IgD-negative memory B cell (primary cell): ENCODE results near the gene PCDH19. TPM values are rescaled to one million over a fixed set of nuclear protein-coding genes. Genes with fewer than 3 reads are reported as not detected.
"Not testable (repeated sequence)": the region's sequence is repeated elsewhere in the genome, so short reads cannot be mapped to it uniquely, and the experiment has no call there.

Experiments used
- H3K27ac Mint-ChIP-seq, 3 donors: one replicate each; pipeline ENCODE4 v1.8.0; 2020 to 2022; ENCODE audit warnings: mild to moderate bottlenecking in 3 of 3, mixed read lengths in 3 of 3, moderate library complexity in 1 of 3
- H3K27me3 Mint-ChIP-seq: one replicate; pipeline ENCODE4 v1.8.0; 2021; ENCODE audit warnings: mixed read lengths
- H3K36me3 Mint-ChIP-seq: one replicate; pipeline ENCODE4 v1.8.0; 2020; ENCODE audit warnings: mild to moderate bottlenecking, mixed read lengths
- H3K4me1 Mint-ChIP-seq, 3 donors: one replicate each; pipeline ENCODE4 v1.8.0; 2020 to 2022; ENCODE audit warnings: mixed read lengths in 3 of 3, mild to moderate bottlenecking in 1 of 3
- H3K4me3 Mint-ChIP-seq, 4 donors: one replicate each; pipeline ENCODE4 v1.8.0; 2020 to 2022; ENCODE audit warnings: mild to moderate bottlenecking in 4 of 4, mixed read lengths in 4 of 4, moderate library complexity in 3 of 4
- H3K9me3 Mint-ChIP-seq, 3 donors: one replicate each; pipeline ENCODE4 v1.8.0; 2020 to 2021; ENCODE audit warnings: mixed read lengths in 3 of 3, mild to moderate bottlenecking in 1 of 3
- polyA plus RNA-seq: library from polyadenylated mRNA; unstranded; fragments of 300-500 nt; fragmentation: Illumina TruSeq; gene quantifications from one replicate; pipeline ENCODE4 v1.2.3, GENCODE V29; 2021

PCDH19 gene, protein sequence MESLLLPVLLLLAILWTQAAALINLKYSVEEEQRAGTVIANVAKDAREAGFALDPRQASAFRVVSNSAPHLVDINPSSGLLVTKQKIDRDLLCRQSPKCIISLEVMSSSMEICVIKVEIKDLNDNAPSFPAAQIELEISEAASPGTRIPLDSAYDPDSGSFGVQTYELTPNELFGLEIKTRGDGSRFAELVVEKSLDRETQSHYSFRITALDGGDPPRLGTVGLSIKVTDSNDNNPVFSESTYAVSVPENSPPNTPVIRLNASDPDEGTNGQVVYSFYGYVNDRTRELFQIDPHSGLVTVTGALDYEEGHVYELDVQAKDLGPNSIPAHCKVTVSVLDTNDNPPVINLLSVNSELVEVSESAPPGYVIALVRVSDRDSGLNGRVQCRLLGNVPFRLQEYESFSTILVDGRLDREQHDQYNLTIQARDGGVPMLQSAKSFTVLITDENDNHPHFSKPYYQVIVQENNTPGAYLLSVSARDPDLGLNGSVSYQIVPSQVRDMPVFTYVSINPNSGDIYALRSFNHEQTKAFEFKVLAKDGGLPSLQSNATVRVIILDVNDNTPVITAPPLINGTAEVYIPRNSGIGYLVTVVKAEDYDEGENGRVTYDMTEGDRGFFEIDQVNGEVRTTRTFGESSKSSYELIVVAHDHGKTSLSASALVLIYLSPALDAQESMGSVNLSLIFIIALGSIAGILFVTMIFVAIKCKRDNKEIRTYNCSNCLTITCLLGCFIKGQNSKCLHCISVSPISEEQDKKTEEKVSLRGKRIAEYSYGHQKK (N-terminal part only)
- polyA plus RNA-seq, result not detected

DNA sequence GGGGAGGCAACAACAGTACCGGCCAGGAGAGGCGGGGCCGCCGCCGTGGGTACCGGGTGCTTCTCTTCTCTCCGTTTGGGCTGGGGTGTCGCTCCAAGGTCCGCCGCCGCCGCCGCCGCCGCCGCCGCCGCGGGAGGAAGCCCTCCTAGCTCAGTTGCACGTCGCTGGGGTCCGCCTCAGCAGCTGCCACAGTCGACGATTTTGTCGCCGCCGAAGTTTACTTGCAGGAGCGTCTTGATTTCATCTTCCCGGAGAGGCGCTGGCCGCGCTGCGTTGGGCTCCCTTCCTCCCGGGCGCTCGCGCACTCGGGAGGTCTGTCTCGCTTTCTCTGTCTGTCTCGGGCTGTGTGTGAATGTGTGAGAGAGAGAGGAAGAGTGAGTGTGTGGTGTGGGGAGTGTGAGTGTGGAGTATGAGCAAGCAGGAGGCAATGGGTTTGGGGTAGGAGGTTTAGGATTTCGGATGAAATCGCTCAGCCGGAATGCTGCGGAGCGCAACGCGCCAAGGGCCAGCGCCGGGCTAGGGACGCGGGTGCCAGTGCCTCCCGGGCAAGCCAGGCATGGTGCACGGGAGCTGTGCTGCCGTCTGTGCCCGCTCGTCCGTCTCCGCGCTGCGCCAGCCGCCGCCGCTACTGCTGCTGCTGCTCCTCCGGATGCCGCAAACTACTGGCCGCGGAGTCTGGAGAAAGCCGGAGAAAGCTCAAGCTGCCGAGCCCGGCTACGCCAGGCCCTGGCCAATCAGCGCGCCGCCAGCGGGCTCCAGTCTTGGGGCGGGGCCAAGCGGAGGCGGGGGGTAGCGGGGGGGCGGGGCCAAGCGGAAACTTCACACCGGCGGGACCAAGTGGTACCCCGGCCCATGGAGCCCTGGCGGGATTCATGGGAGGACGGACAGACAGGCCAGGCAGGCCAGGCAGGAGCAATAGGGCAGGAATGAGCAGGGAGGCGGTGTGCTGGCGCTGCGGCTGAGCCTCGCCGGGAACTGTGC is at the start of gene PCDH19:
PCDH19 (minus strand) TSS at position 664 of the 981 bp plus-strand sequence. CDS start 1,676 bp downstream, outside the sequence.
- Mint-ChIP-seq H3K27me3 (peaks cover 44% of the 10 kb centered on the region), H3K4me1 (peaks cover 6 to 9% (median 8%) of the 10 kb centered on the region in 3 donors), H3K4me3 (peak within 1 kb of the TSS; percentile 32 to 81 (median 64)), H3K27ac (no peak within 1 kb of the TSS), H3K9me3 (peaks cover 0 to 2% (median 0%) of the 10 kb centered on the region in 3 donors), H3K36me3 (peaks cover 2% of the 10 kb centered on the region)

- Mint-ChIP-seq H3K4me3 (no peak overlapping the region), H3K9me3 (peaks cover 0 to 2% (median 0%) of the 10 kb centered on the region in 3 donors), H3K27ac (no peak overlapping the region), H3K36me3 (no peaks in the 10 kb centered on the region), H3K4me1 (no peaks in the 10 kb centered on the region), H3K27me3 (peaks cover 14% of the 10 kb centered on the region)
Observed at GRCh38 chrX:100449696-100450608, 39.9 kb upstream of the PCDH19 start.

GRCh38 chrX:100447655-100448397 is 37.8 kb upstream of the PCDH19 start:
- Mint-ChIP-seq H3K27ac (no peak overlapping the region), H3K4me3 (peak overlapping the region in 1 of 4 donors; percentile 14)

GRCh38 chrX:100445593-100445992 is 35.5 kb upstream of the PCDH19 start:
- Mint-ChIP-seq H3K9me3 (peaks cover 0 to 2% (median 0%) of the 10 kb centered on the region in 3 donors), H3K4me1 (no peaks in the 10 kb centered on the region), H3K4me3 (no peak overlapping the region), H3K27me3 (peaks cover 12% of the 10 kb centered on the region), H3K27ac (no peak overlapping the region), H3K36me3 (no peaks in the 10 kb centered on the region)

More at GRCh38 chrX:100447655-100448397, 37.8 kb upstream of the PCDH19 start:
- H3K4me1 Mint-ChIP-seq, result no peaks in the 10 kb centered on the region
- H3K9me3 Mint-ChIP-seq, result no peaks in the 10 kb centered on the region
- H3K36me3 Mint-ChIP-seq, result no peaks in the 10 kb centered on the region
- peaks cover 10% of the 10 kb centered on the region for H3K27me3 Mint-ChIP-seq

DNA sequence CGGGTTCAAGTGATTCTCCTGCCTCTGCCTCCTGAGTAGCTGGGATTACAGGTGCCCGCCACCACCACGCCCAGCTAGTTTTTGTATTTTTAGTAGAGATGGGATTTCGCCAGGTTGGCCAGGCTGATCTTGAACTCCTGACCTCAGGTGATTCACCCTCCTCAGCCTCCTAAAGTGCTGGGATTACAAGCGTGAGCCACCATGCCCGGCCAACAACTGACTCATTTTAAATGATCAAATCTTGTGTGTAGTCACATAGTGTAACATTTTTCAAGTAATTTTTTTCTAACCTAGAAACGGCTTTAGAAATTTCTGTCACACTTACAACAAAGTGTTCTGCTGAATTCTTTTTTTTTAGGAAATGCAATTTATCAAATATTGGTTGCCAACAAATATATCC is 31.2 kb upstream of the PCDH19 start:
- H3K4me1 Mint-ChIP-seq, H3K27ac Mint-ChIP-seq, H3K4me3 Mint-ChIP-seq, H3K9me3 Mint-ChIP-seq, H3K36me3 Mint-ChIP-seq, H3K27me3 Mint-ChIP-seq: not testable (repeated sequence)

GRCh38 chrX:100440006-100440405 is 29.9 kb upstream of the PCDH19 start:
- Mint-ChIP-seq H3K4me3 (no peak overlapping the region), H3K27ac (no peak overlapping the region), H3K27me3 (peaks cover 4% of the 10 kb centered on the region), H3K9me3 (peaks cover 0 to 2% (median 0%) of the 10 kb centered on the region in 3 donors), H3K4me1 (no peaks in the 10 kb centered on the region), H3K36me3 (no peaks in the 10 kb centered on the region)

DNA sequence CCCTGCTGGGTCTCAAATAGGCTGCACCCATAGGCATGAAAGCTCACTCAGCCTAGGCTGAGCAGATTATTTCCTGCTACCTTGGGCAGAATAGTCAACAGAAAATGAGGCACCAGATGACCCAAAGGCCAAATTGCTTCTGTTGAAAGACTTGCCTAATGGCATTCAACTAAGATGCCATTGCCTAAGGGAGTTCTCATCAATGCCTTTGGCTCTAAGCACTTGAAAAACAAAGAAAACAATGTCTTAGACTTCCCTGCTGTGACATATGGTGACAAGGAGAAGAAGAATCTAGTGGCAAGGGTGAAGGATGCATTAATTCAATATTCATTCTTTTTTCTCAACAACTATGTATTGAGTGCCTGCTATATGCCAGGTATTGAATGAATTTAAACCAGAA is 25.7 kb upstream of the PCDH19 start:
- no peak overlapping the region for H3K27ac Mint-ChIP-seq

GRCh38 chrX:100424012-100424411 is 13.9 kb upstream of the PCDH19 start:
- Mint-ChIP-seq H3K4me3 (no peak overlapping the region), H3K27me3 (peaks cover 9% of the 10 kb centered on the region), H3K9me3 (peaks cover 0 to 2% (median 0%) of the 10 kb centered on the region in 3 donors), H3K27ac (no peak overlapping the region), H3K36me3 (no peaks in the 10 kb centered on the region), H3K4me1 (no peaks in the 10 kb centered on the region)

More for the DNA sequence above, 25.7 kb upstream of the PCDH19 start:
- Mint-ChIP-seq H3K4me3 (no peak overlapping the region), H3K4me1 (no peaks in the 10 kb centered on the region), H3K9me3 (no peaks in the 10 kb centered on the region), H3K36me3 (no peaks in the 10 kb centered on the region), H3K27me3 (peaks cover 2% of the 10 kb centered on the region)

- Mint-ChIP-seq H3K36me3 (no peaks in the 10 kb centered on the region), H3K4me1 (no peaks in the 10 kb centered on the region), H3K27me3 (peaks cover 8% of the 10 kb centered on the region), H3K4me3 (no peak overlapping the region), H3K9me3 (no peaks in the 10 kb centered on the region), H3K27ac (no peak overlapping the region)
Observed at GRCh38 chrX:100418556-100418955, 8.5 kb upstream of the PCDH19 start.

DNA sequence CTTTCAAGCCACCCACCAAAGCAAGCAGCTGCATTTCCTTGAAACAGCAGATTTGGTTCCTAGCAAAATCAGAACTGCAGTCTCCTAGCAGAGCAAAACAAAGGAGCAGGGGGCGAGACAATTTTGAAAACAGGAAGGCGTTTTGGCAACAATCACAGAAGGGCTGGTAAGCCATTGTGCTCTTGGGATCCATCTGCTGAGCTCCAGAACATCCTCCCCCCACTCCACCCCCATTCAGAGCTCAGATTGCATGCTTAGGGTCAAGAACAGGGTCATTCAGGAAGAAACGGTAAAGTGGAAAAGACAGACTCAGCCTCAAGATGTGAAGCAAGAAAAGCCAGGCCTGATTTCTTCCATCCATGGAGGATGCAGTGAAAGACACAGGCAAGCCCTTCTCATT is 7.6 kb upstream of the PCDH19 start:
- Mint-ChIP-seq H3K27me3 (peaks cover 14% of the 10 kb centered on the region), H3K4me3 (no peak overlapping the region), H3K4me1 (peaks cover 4 to 6% (median 5%) of the 10 kb centered on the region in 3 donors), H3K27ac (no peak overlapping the region), H3K36me3 (no peaks in the 10 kb centered on the region), H3K9me3 (no peaks in the 10 kb centered on the region)

DNA sequence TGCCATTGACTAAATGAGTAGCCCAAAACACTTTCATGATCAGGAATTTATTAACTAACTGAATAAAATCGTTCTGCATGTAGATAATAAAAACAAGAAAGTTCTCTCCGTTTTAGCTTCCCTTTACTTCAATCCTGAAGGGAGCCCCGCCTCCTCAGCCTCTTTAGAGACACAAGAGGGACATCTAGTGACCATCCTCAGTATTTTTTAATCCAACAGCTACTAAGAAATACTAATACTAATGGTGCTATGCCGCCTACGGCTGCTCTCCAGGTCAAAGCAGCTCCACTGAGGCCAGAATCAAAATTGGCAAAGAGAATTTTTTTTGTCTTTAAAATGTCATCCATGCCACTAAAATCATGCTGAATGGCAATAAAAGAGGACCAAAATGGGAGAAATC is 3.2 kb upstream of the PCDH19 start:
- H3K4me1 Mint-ChIP-seq, result peaks cover 6 to 9% (median 8%) of the 10 kb centered on the region in 3 donors
- peaks cover 2% of the 10 kb centered on the region for H3K36me3 Mint-ChIP-seq
- peak overlapping the region in 2 of 4 donors; percentile 22 to 79 for H3K4me3 Mint-ChIP-seq
- H3K27me3 Mint-ChIP-seq, result peaks cover 27% of the 10 kb centered on the region
- H3K9me3 Mint-ChIP-seq, result no peaks in the 10 kb centered on the region
- H3K27ac Mint-ChIP-seq, result peak overlapping the region in 2 of 3 donors; percentile 55 to 60

- Mint-ChIP-seq H3K27ac (no peak overlapping the region), H3K36me3 (peaks cover 2% of the 10 kb centered on the region), H3K4me1 (peaks cover 6 to 9% (median 8%) of the 10 kb centered on the region in 3 donors), H3K4me3 (no peak overlapping the region), H3K27me3 (peaks cover 31% of the 10 kb centered on the region), H3K9me3 (no peaks in the 10 kb centered on the region)
Observed at GRCh38 chrX:100411802-100412715, 2.0 kb upstream of the PCDH19 start.
